Body of pancreas (tissue), 4 donors: ENCODE data around the gene GNB1L. TPM values are rescaled to one million over a fixed set of nuclear protein-coding genes. Genes with fewer than 3 reads are reported as not detected.

Experiments used
- ATAC-seq: fragments of 150-250 bp; one replicate; pipeline ENCODE4 v1.9.1; 2016
- DNase-seq, 4 donors: peaks; one replicate each; pipeline ENCODE4 v3.0.0-alpha.2; 2019
- H3K27ac ChIP-seq, 4 donors: fragments of 200-600 bp; sonication (generic); 1 replicate in 3 of 4; 2 replicates in 1 of 4; pipeline versions ENCODE4 v1.5.1 to v1.6.1; 2016 to 2019; ENCODE audit warnings: mild to moderate bottlenecking in 1 of 4, mixed read lengths in 1 of 4, moderate library complexity in 1 of 4
- H3K27me3 ChIP-seq, 2 donors: fragments of 200-600 bp; sonication (generic); one replicate each; pipeline ENCODE4 v1.6.0; 2016; ENCODE audit warnings: mild to moderate bottlenecking in 1 of 2
- H3K36me3 ChIP-seq, 2 donors: fragments of 200-600 bp; sonication (generic); replicated peaks in 1 of 2; 2 replicates each; pipeline ENCODE4 v1.5.1; 2016; ENCODE audit warnings: low read depth in 2 of 2; ENCODE audit not compliant: insufficient read depth in 1 of 2
- H3K4me1 ChIP-seq: fragments of 200-600 bp; sonication (generic); one replicate; pipeline ENCODE4 v1.6.0; 2016
- H3K4me3 ChIP-seq, 2 donors: fragments of 200-600 bp; sonication (generic); 1 replicate in 1 of 2; 2 replicates in 1 of 2; pipeline ENCODE4 v1.5.1; 2016 to 2019
- H3K9me3 ChIP-seq, 3 donors: fragments of 200-600 bp; sonication (generic); 1 replicate in 2 of 3; 2 replicates in 1 of 3; pipeline ENCODE4 v1.5.1; 2016
- CTCF ChIP-seq, 7 experiments: fragments of 450-650 bp in 4 of 7; fragments of 200-600 bp in 3 of 7; sonication (generic) in 3 of 7; IDR thresholded peaks; one replicate each; pipeline ENCODE4 v1.5.1; 2016 to 2019; ENCODE audit warnings: antibody characterized with exemption in 7 of 7
- POLR2A ChIP-seq, 3 donors: fragments of 450-650 bp; IDR thresholded peaks; one replicate each; pipeline ENCODE4 v1.6.1; 2016; ENCODE audit warnings: antibody characterized with exemption in 3 of 3, mild to moderate bottlenecking in 2 of 3
- WGBS, 2 donors: methylation state at CpG; one replicate each; pipeline ENCODE4 v1.1.5; 2017; 5-methylcytosine and 5-hydroxymethylcytosine counted together
- intact Hi-C: fragments of 100-400 bp; cut with DNase I; formaldehyde crosslinking; loops from one replicate; pipeline ENCODE4 v1.15.1; 2023
- total RNA-seq, 2 donors: library from RNA; depleted of rRNA; stranded (reverse); fragments of >200 nt; gene quantifications; one replicate each; pipeline ENCODE4 v1.1.0, GENCODE V29; 2016

GNB1L gene, protein sequence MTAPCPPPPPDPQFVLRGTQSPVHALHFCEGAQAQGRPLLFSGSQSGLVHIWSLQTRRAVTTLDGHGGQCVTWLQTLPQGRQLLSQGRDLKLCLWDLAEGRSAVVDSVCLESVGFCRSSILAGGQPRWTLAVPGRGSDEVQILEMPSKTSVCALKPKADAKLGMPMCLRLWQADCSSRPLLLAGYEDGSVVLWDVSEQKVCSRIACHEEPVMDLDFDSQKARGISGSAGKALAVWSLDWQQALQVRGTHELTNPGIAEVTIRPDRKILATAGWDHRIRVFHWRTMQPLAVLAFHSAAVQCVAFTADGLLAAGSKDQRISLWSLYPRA
- total RNA-seq, result 1 to 10 TPM; 1.3 to 3.3 TPM

GRCh38 chr22:19854778-19855503 is at the start of gene GNB1L, which contains the start of gene RTL10:
GNB1L (minus strand) TSS chr22:19854874; CDS start chr22:19821355, 33,519 bp downstream.
RTL10 (minus strand) TSS chr22:19854874; CDS start chr22:19852261, 2,613 bp downstream.
- DNase-seq, result peak; percentile 97 to 99 (median 98)
- Histone ChIP-seq H3K9me3 (no peaks in the 10 kb centered on the region), H3K27me3 (no peaks in the 10 kb centered on the region), H3K4me3 (peak within 1 kb of the TSS; percentile 52 to 64), H3K4me1 (peaks cover 43% of the 10 kb centered on the region), H3K27ac (peak within 1 kb of the TSS; percentile 86 to 95 (median 92)), H3K36me3 (no peaks in the 10 kb centered on the region)
- ATAC-seq, result peak; percentile 96
- WGBS, 2 donors, result 0% methylated on average over 81 of the region's 81 CpGs; no CpG with 5 or more reads in 1 of the 2 donors
- intact Hi-C loops, result no loop called here
- peak; percentile 97 for TF ChIP-seq POLR2A (IDR thresholded peaks at IDR 0.05)
- TF ChIP-seq CTCF (IDR thresholded peaks at IDR 0.05), result peak in 3 of 7 experiments; percentile 17 to 32 (median 30)

- DNase-seq (no peak), ATAC-seq (no peak)
- Histone ChIP-seq H3K27ac (no peak overlapping the region), H3K4me3 (no peak overlapping the region), H3K4me1 (no peaks in the 10 kb centered on the region), H3K36me3 (no peaks in the 10 kb centered on the region), H3K27me3 (no peaks in the 10 kb centered on the region), H3K9me3 (no peaks in the 10 kb centered on the region)
- intact Hi-C loops, result no loop called here
- TF ChIP-seq POLR2A (IDR thresholded peaks at IDR 0.05) (no peak), CTCF (IDR thresholded peaks at IDR 0.05) (no peak)
- WGBS, 2 donors, result 69 to 88% methylated on average over 8 to 16 of the region's 16 CpGs
Measured at GRCh38 chr22:19904174-19904856, 49.6 kb upstream of the GNB1L start.

GRCh38 chr22:19903513-19903912 is 48.8 kb upstream of the GNB1L start:
- no peaks in the 10 kb centered on the region for H3K9me3 ChIP-seq
- H3K27ac ChIP-seq, result no peak overlapping the region
- no peaks in the 10 kb centered on the region for H3K27me3 ChIP-seq
- TF ChIP-seq CTCF (IDR thresholded peaks at IDR 0.05), result no peak
- no peak for TF ChIP-seq POLR2A (IDR thresholded peaks at IDR 0.05)
- no peaks in the 10 kb centered on the region for H3K36me3 ChIP-seq
- H3K4me3 ChIP-seq, result no peak overlapping the region
- DNase-seq (no peak), ATAC-seq (no peak)
- WGBS, 2 donors, result 82 to 90% methylated on average over 11 to 12 of the region's 12 CpGs
- intact Hi-C loops, result no loop called here
- H3K4me1 ChIP-seq, result no peaks in the 10 kb centered on the region

- Histone ChIP-seq H3K9me3 (no peaks in the 10 kb centered on the region), H3K27ac (no peak overlapping the region), H3K27me3 (no peaks in the 10 kb centered on the region), H3K4me1 (no peaks in the 10 kb centered on the region), H3K36me3 (no peaks in the 10 kb centered on the region), H3K4me3 (no peak overlapping the region)
- intact Hi-C loops, result no loop called here
- WGBS, 2 donors, result 67 to 90% methylated on average over 2 of the region's 9 CpGs
- no peak for DNase-seq
- no peak for ATAC-seq
- TF ChIP-seq CTCF (IDR thresholded peaks at IDR 0.05), result no peak
- no peak for TF ChIP-seq POLR2A (IDR thresholded peaks at IDR 0.05)
Measured at GRCh38 chr22:19903031-19903430, 48.4 kb upstream of the GNB1L start.
